ENCODE data around the gene CCNYL1. TPM values are rescaled to one million over a fixed set of nuclear protein-coding genes. Genes with fewer than 3 reads are reported as not detected.

Gene CCNYL1
- total RNA-seq, 4 donors from 2014 or later, result 9.4 to 15.9 (median 13.1) TPM

- no peaks in the 10 kb centered on the region for H3K36me3 ChIP-seq
- DNase-seq (ENCODE audit: low spot score in 2 of 2), result no peak
- TF ChIP-seq POLR2A (IDR thresholded peaks at IDR 0.05) (no peak), EP300 (IDR thresholded peaks at IDR 0.05) (no peak), CTCF (IDR thresholded peaks at IDR 0.05) (no peak)
- no peaks in the 10 kb centered on the region for H3K4me1 ChIP-seq
- no peaks in the 10 kb centered on the region for H3K27me3 ChIP-seq
- H3K9me3 ChIP-seq, result no peaks in the 10 kb centered on the region
- WGBS, 2 donors, result 80 to 81% methylated on average over 4 of the region's 4 CpGs
- no peak overlapping the region for H3K4me3 ChIP-seq
- H3K27ac ChIP-seq, result no peak overlapping the region
Measured at GRCh38 chr2:207787800-207788199, 76.4 kb downstream of the CCNYL1 start.

DNA sequence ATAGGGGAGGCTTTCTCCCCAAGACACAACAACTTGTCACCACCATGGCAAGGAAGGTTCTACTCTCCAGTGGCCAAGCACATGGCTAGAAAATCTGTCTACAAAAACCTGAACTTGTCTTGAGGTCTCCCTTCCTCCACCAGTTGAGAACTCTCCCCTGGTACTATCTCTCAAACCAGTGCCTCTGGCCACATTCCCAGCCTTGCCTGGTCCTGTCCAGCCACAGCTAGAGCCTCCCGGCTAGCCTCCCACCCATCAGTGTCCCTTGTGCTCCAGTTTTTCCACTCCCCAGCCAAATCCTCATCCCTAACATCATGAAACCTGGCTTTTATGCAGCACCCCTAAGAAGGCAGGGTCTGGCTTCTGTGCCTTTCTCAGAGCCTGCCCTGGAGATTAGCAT lies 79.5 kb downstream of the CCNYL1 start:
- no peaks in the 10 kb centered on the region for H3K27me3 ChIP-seq
- H3K4me1 ChIP-seq, result no peaks in the 10 kb centered on the region
- no peak for TF ChIP-seq CTCF (IDR thresholded peaks at IDR 0.05)
- no peak for TF ChIP-seq POLR2A (IDR thresholded peaks at IDR 0.05)
- no peak for TF ChIP-seq EP300 (IDR thresholded peaks at IDR 0.05)
- H3K36me3 ChIP-seq, result no peaks in the 10 kb centered on the region
- no peak overlapping the region for H3K4me3 ChIP-seq
- no peak overlapping the region for H3K27ac ChIP-seq
- 83 to 89% methylated on average over 1 of the region's 1 CpG for WGBS, 2 donors
- no peak for DNase-seq (ENCODE audit: low spot score in 2 of 2)
- no peaks in the 10 kb centered on the region for H3K9me3 ChIP-seq

- TF ChIP-seq CTCF (IDR thresholded peaks at IDR 0.05) (no peak), EP300 (IDR thresholded peaks at IDR 0.05) (no peak), POLR2A (IDR thresholded peaks at IDR 0.05) (no peak)
Measured at GRCh38 chr2:207791579-207792243, 80.3 kb downstream of the CCNYL1 start.

GRCh38 chr2:207792244-207792785 lies 80.9 kb downstream of the CCNYL1 start:
- Histone ChIP-seq H3K27me3 (no peaks in the 10 kb centered on the region), H3K4me3 (no peak overlapping the region), H3K4me1 (peaks cover 0 to 3% (median 0%) of the 10 kb centered on the region in 4 donors), H3K27ac (no peak overlapping the region), H3K9me3 (no peaks in the 10 kb centered on the region), H3K36me3 (no peaks in the 10 kb centered on the region)
- no peak for DNase-seq (ENCODE audit: low spot score in 2 of 2)
- 50 to 61% methylated on average over 5 to 6 of the region's 6 CpGs for WGBS, 2 donors
- TF ChIP-seq POLR2A (IDR thresholded peaks at IDR 0.05) (no peak), CTCF (IDR thresholded peaks at IDR 0.05) (no peak)

More at GRCh38 chr2:207791579-207792243, 80.3 kb downstream of the CCNYL1 start:
- no peaks in the 10 kb centered on the region for H3K27me3 ChIP-seq
- H3K4me1 ChIP-seq, result peaks cover 0 to 3% (median 0%) of the 10 kb centered on the region in 4 donors
- H3K9me3 ChIP-seq, result no peaks in the 10 kb centered on the region
- DNase-seq (ENCODE audit: low spot score in 2 of 2), result no peak
- 51 to 54% methylated on average over 6 of the region's 6 CpGs for WGBS, 2 donors
- no peak overlapping the region for H3K27ac ChIP-seq
- no peak overlapping the region for H3K4me3 ChIP-seq
- no peaks in the 10 kb centered on the region for H3K36me3 ChIP-seq

DNA sequence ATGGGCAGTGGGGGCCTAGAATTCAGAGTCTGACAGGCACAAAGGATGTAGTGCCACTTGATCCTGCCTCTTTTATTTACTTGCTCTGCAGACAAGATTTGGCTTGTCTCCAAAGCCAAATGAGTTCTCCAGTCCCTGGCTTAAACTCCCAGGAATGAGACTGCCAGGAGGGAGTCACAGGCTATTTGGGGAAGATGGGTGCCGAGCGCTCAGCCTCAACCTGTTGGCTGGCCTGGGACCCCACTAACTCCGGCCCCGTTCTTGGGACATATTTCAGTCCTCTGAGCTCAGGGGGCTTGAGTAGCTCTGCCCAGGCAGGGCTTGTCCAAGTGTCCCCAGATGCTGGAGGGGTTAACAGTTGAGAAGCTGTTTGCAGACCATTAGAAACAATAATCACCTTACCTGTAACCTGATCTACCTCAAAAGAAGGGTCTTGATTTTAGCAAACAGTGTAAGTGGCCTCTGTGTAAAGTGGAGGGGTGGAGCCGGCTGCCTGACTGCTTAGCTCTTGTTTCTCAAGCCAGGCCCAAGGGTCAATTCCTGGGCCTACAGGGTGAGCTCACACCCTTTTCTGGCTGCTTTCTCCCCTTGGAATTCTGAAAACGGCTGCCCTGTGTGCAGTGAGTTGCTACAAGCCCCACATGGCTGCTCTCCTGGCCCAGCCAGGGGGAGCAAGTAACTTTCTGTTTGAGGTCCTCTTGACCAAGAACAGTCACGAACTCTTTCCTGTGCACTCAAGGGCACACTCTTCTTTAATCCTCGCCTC lies 85.3 kb downstream of the CCNYL1 start:
- no peaks in the 10 kb centered on the region for H3K36me3 ChIP-seq
- no peak for DNase-seq (ENCODE audit: low spot score in 2 of 2)
- H3K27me3 ChIP-seq, result no peaks in the 10 kb centered on the region
- peaks cover 0 to 3% (median 0%) of the 10 kb centered on the region in 4 donors for H3K4me1 ChIP-seq
- H3K4me3 ChIP-seq, result no peak overlapping the region
- no peak for TF ChIP-seq EP300 (IDR thresholded peaks at IDR 0.05)
- TF ChIP-seq CTCF (IDR thresholded peaks at IDR 0.05), result no peak
- TF ChIP-seq POLR2A (IDR thresholded peaks at IDR 0.05), result no peak
- H3K27ac ChIP-seq, result no peak overlapping the region
- no peaks in the 10 kb centered on the region for H3K9me3 ChIP-seq
- WGBS, 2 donors, result 64 to 70% methylated on average over 7 to 8 of the region's 8 CpGs

Data from tibial nerve (tissue), 4 donors.